Bone marrow (tissue), 2 donors: ENCODE results near the gene ITPKB.
"Not testable (repeated sequence)": the region's sequence is repeated elsewhere in the genome, so short reads cannot be mapped to it uniquely, and the experiment has no call there.

ENCODE experiments used
- DNase-seq, 2 donors: peaks; one replicate each; lab custom pipeline; 2025; lab: John Stamatoyannopoulos, UW

ITPKB gene

GRCh38 chr1:226730836-226731235, 8.2 kb downstream of the ITPKB start:
- DNase-seq: no peak

GRCh38 chr1:226730071-226730470, 9.0 kb downstream of the ITPKB start:
- no peak for DNase-seq

GRCh38 chr1:226728448-226728847, 10.6 kb downstream of the ITPKB start:
- DNase-seq: no peak

DNA sequence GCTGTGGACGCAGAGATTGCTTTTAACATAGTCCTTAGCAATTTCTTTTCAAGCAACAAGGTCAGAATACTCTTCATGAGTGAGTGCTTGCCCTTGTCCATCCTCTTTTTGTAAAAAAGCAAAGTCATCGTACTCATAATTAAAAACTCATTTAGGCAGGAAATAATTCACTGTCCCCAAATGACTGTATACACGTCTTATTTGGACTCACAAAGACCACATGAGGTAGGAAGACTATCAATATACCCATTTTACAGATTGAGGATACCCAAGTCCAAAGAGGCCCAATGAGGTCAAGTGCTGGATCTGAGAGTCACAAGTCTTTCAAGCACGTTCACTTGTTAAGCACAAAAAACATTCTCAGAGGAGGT, 13.2 kb downstream of the ITPKB start:
- no peak for DNase-seq

GRCh38 chr1:226723657-226724532, 15.2 kb downstream of the ITPKB start:
- no peak for DNase-seq

DNA sequence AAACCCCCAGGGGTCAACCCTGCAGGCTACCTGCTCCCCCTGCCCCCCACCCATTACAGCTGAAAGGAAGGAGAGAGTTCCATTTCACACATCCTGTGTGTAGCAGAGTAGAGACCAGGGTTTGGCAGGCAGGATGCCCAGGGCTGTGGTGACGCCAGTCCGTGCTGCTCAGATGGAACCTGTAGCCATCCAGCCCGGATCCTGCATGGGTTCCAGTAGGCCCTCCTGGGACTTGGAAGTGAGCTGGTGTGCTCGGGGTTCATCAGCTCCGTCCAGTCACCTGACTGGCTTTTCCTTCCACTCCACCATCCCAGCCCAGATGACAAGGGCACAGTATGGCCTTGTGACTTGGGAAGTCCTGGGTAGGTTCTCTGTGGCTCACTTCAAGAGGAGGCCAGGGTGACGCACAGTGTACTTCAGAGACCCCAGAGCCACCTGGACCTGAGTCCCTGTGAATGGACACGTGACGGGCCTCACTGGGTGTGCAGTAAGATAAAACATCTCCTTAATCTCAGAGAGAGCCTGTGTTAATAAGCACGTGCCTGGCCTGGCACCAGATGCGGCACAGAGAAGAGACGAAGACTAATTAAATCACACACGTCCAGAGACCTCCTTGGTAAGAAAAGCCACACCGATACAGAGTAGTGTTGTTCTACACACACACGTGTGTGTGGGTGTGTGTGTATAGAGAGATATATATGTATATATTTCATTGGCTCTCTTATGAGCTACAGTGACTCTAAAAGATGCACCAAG, 16.0 kb downstream of the ITPKB start:
- no peak for DNase-seq

DNA sequence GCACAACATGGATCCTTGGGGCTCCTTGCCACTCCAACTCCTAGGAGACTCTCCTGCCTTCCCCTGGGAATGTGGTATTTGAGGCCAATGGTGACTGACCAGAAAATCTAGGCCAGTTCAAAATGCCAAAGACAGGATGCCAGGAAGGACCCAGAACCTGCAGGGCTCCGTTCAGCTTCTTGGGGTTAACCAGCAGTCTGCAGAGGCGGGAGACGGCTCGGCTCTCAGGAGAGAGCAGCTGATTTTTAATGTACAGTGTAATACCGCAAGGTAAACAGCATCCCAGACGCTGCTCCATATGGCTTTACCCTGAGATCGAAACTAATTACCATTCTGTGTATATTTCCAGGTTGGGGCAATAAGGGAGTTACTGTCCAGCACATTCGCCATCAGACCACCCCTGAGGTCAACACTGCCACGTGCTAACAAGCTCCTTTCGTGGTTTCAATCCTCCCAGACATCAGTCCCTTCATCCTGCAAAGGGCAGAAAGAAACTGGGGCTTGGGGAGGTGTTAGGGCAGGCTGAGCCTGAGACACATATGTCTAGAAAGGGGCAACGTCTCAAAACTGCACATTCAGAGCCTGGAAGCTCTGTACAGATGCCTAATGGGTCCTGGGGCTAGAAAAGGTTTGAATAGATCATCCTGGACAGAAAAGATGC, 16.7 kb downstream of the ITPKB start:
- no peak for DNase-seq

GRCh38 chr1:226720574-226720973, 18.5 kb downstream of the ITPKB start:
- not testable (repeated sequence) for DNase-seq

GRCh38 chr1:226719596-226720387, 19.3 kb downstream of the ITPKB start:
- no peak for DNase-seq

DNA sequence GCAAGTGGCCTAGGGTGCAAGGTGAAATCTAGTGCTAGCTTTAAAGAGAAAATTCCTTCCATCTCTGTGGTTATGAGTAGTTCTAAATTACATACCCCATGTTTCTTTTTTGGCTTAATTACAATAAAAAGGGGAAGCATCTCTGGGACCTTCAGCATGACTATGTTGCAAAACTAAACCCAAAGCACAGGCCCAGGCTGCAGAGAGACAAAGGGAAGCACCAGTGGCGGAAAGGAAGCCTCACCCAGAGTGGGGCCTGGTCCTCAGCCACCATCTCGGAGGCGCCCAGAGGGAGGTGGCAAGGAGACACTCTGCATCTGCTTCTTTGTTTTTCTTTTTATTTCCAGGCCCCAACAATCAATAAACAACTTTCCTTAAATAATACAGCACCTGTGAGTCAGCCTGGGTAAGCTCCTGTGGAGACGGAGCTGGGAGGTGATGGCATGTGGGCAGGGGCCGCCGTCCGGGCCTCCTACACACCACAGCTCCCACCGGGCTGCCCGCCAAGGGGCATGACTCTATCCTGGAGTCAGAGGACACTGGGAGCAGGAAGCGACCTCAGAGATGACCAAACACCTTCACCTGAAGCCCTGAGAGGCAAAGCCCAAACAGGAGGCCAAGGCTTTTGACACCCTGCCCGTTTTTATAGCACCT, 21.7 kb downstream of the ITPKB start:
- DNase-seq: peak; percentile 34 to 91

DNA sequence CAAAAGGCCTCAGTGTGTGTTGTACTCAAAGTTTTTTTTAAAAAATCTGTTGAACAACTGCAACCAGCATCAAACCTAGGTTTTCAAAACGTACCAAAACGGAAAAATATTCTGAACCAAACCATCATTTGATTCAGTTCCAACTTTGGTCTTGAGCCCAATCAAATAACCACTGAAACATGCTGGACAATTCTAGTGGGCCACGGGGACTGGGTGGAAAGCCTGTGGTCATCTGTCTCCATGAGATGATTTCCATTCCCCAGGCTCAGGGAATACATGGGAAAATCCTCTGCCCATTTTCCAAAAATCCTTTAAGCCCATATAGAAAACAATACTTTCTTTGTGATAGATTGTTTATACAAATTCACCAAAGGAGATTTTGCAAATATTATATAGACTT, 22.5 kb downstream of the ITPKB start:
- DNase-seq: no peak

DNA sequence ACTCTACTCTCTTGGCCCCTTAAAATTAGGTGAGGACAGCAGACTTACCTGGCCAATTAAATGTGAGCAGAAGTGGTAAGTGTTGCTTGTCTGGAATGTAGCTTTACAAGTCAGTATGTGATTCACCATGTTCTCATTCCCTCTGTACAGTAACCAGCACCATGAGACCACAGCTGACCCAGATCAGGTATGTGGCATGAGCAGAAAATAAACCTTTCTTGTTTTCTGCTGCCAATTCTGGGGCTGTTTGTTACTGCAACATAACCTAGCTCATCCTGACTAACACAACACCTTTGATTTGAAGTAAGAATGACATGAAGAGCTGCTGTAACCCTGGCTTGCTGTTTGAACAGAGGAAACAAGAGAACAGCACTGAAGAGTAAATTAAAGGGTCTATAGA, 24.9 kb downstream of the ITPKB start:
- DNase-seq: no peak

- DNase-seq: no peak
Measured at GRCh38 chr1:226712742-226713419, 26.2 kb downstream of the ITPKB start.

- no peak for DNase-seq
Measured at GRCh38 chr1:226711976-226712741, 26.9 kb downstream of the ITPKB start.

GRCh38 chr1:226710501-226710900, 28.6 kb downstream of the ITPKB start:
- DNase-seq: no peak

GRCh38 chr1:226709953-226710352, 29.1 kb downstream of the ITPKB start:
- DNase-seq: no peak

GRCh38 chr1:226708967-226709396, 30.1 kb downstream of the ITPKB start:
- DNase-seq: no peak

DNA sequence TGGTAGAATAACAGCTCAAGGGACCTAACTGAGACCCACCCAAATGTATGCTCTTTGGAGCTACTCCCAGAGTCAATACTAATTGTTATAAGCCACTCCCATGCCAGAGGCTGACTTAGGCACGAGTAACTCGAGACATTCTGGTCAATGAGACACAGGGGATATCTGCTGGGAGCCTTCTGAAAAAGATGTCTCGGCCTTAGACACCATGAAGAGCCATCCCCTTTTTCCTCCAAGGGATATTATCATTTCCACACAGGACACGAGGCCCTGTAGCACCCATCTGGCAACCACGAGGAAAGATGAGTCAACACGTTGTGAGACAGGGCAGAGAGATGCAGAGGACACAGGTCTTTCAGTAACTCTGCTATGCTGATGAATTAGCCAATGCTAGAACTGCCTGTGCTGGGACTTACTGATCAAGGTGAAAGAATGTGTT, 30.7 kb downstream of the ITPKB start:
- DNase-seq: peak in 1 of 2 donors; percentile 58

DNA sequence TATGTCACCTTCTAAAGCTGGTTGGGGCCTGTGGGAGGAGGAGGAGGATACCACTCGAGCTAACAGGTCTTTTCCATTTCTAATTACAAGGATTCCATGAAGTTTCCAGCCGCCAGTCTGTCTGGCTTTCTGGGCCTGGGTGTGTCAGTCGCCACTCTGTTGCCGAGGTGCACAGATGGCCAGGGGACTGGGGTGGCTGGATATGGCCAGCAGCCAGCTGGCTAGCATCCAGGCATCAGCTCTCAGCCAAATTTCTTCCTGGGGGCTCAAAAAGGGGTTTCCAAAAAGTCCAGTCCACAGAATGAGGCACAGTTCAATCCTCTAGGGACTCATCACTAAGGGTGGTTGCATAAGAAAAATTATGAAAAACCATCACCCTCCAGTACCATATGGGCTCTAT, 32.4 kb downstream of the ITPKB start:
- DNase-seq: no peak
